HCT116 (cell line): Measurements from ENCODE around the gene DVL2. TPM values are rescaled to one million over a fixed set of nuclear protein-coding genes. Genes with fewer than 3 reads are reported as not detected.

Experiments used
- ATAC-seq: fragments of 200-7000 bp; cut with Tn5 transposase; 2 replicates; pipeline ENCODE4 v1.9.1; 2020; ENCODE audit warnings: mild to moderate bottlenecking, moderate library complexity
- BruUV-seq: library from RNA; stranded (reverse); fragments of 400-500 nt; replicated peaks from 2 replicates; lab custom pipeline; 2021; lab: Mats Ljungman, UMichigan
- CTCF ChIA-PET: fragments of 300-600 bp; sonication (Branson Sonifier 250); formaldehyde crosslinking; loops from one replicate; lab custom pipeline; 2021; ENCODE audit warnings: antibody characterized with exemption; lab: Charles Lee
- POLR2A ChIA-PET: fragments of 300-600, 350-600 bp; sonication (Branson Sonifier 250); formaldehyde crosslinking; loops from one replicate; lab custom pipeline; 2021; ENCODE audit warnings: antibody characterized with exemption; lab: Charles Lee
- RAD21 ChIA-PET, 2 experiments: fragments of 300-600 bp; sonication (Branson Sonifier 250); formaldehyde crosslinking; loops; one replicate each; lab custom pipeline; 2023; ENCODE audit warnings: low total read pairs in 2 of 2; ENCODE audit not compliant: uncharacterized antibody in 2 of 2, unreplicated experiment in 2 of 2, low non-redundant PET in 1 of 2; lab: Charles Lee
- DNase-seq: peaks from one replicate; pipeline ENCODE4 v3.0.0-alpha.2; 2010; ENCODE audit warnings: low read depth, low spot score
- H2AFZ ChIP-seq: fragments of 200-600 bp; shearing (Covaris generic), sonication (generic); 2 replicates; pipeline ENCODE4 v1.6.1; 2017; ENCODE audit warnings: low read depth, mixed run types, mixed read lengths, antibody characterized with exemption, low read length; ENCODE audit not compliant: poor library complexity, severe bottlenecking
- H3K27ac ChIP-seq: 2 replicates; pipeline ENCODE4 v1.5.1; 2012; ENCODE audit warnings: low read depth, low read length
- H3K27me3 ChIP-seq: fragments of 200-600 bp; sonication (generic); 2 replicates; pipeline ENCODE4 v1.6.1; 2016; ENCODE audit warnings: mixed run types, low read length, mixed read lengths; ENCODE audit not compliant: insufficient read depth
- H3K36me3 ChIP-seq, 2 experiments: fragments of 200-500 bp in 1 of 2; fragments of 200-600 bp in 1 of 2; sonication (Bioruptor generic) in 1 of 2; sonication (generic) in 1 of 2; 2 replicates each; pipeline versions ENCODE4 v1.5.1 to v1.6.1; 2014 to 2016; ENCODE audit warnings: low read length in 2 of 2, inconsistent platforms in 1 of 2, mixed read lengths in 1 of 2, mixed run types in 1 of 2; ENCODE audit not compliant: insufficient read depth in 2 of 2, control insufficient read depth in 1 of 2
- H3K4me1 ChIP-seq, 2 experiments: fragments of 200-600 bp in 1 of 2; sonication (generic) in 1 of 2; 2 replicates each; pipeline versions ENCODE4 v1.5.1 to v1.6.1; 2012 to 2017; ENCODE audit warnings: low read length in 2 of 2, inconsistent platforms in 1 of 2, mild to moderate bottlenecking in 1 of 2, mixed read lengths in 1 of 2, mixed run types in 1 of 2, moderate library complexity in 1 of 2; ENCODE audit not compliant: insufficient read depth in 2 of 2, control insufficient read depth in 1 of 2
- H3K4me2 ChIP-seq: fragments of 200-600 bp; sonication (generic); 2 replicates; pipeline ENCODE4 v1.6.1; 2017; ENCODE audit warnings: mixed run types, low read length, mixed read lengths
- H3K4me3 ChIP-seq, 2 experiments: fragments of 200-600 bp in 1 of 2; sonication (generic) in 1 of 2; replicated peaks in 1 of 2; 2 replicates each; pipeline ENCODE4 v1.5.1; 2011 to 2016; ENCODE audit warnings: low read length in 2 of 2, control low read depth in 1 of 2, low read depth in 1 of 2, mild to moderate bottlenecking in 1 of 2, mixed read lengths in 1 of 2, mixed run types in 1 of 2
- H3K79me2 ChIP-seq: fragments of 200-600 bp; sonication (generic); 2 replicates; pipeline ENCODE4 v1.6.1; 2017; ENCODE audit warnings: mild to moderate bottlenecking, mixed run types, low read length, moderate library complexity, mixed read lengths; ENCODE audit not compliant: insufficient read depth
- H3K9ac ChIP-seq: fragments of 200-600 bp; sonication (generic); 2 replicates; pipeline ENCODE4 v1.6.1; 2016; ENCODE audit warnings: low read length, mixed read lengths
- H3K9me2 ChIP-seq: fragments of 200-600 bp; sonication (generic), shearing (Covaris generic); 2 replicates; pipeline ENCODE4 v1.6.1; 2017; ENCODE audit warnings: mixed run types, mild to moderate bottlenecking, moderate library complexity; ENCODE audit not compliant: insufficient read depth
- H3K9me3 ChIP-seq, 2 experiments: fragments of 200-500 bp in 1 of 2; fragments of 200-600 bp in 1 of 2; sonication (Bioruptor generic) in 1 of 2; sonication (generic) in 1 of 2; 2 replicates each; pipeline ENCODE4 v1.6.1; 2014 to 2017; ENCODE audit warnings: low read length in 2 of 2, mixed read lengths in 2 of 2, inconsistent platforms in 1 of 2, low read depth in 1 of 2, mild to moderate bottlenecking in 1 of 2, mixed run types in 1 of 2, moderate library complexity in 1 of 2; ENCODE audit not compliant: control insufficient read depth in 1 of 2, insufficient read depth in 1 of 2
- H4K20me1 ChIP-seq: fragments of 200-600 bp; sonication (generic), shearing (Covaris generic); 2 replicates; pipeline ENCODE4 v1.6.1; 2017; ENCODE audit warnings: mixed run types, mild to moderate bottlenecking, moderate library complexity; ENCODE audit not compliant: insufficient read depth
- CBX3 ChIP-seq: IDR thresholded peaks from 2 replicates; pipeline ENCODE4 v1.6.1; 2012; ENCODE audit warnings: low read depth
- ELF1 ChIP-seq: IDR thresholded peaks from 2 replicates; pipeline ENCODE4 v1.6.1; 2012; ENCODE audit warnings: low read depth, borderline replicate concordance
- POLR2A ChIP-seq: IDR thresholded peaks from 2 replicates; pipeline ENCODE4 v1.7.0; 2011; ENCODE audit warnings: borderline replicate concordance; ENCODE audit not compliant: insufficient read depth, insufficient read length; ENCODE audit errors: extremely low read depth
- POLR2AphosphoS5 ChIP-seq: IDR thresholded peaks from 2 replicates; pipeline ENCODE4 v1.6.1; 2011; ENCODE audit warnings: mild to moderate bottlenecking, low read depth, low read length, moderate library complexity
- SIN3A ChIP-seq: IDR thresholded peaks from 2 replicates; pipeline ENCODE4 v1.6.1; 2012; ENCODE audit warnings: low read depth
- SP1 ChIP-seq: IDR thresholded peaks from 2 replicates; pipeline ENCODE4 v1.6.1; 2012; ENCODE audit warnings: low read depth
- YY1 ChIP-seq: IDR thresholded peaks from 2 replicates; pipeline ENCODE4 v1.6.1; 2011; ENCODE audit warnings: low read length, low read depth, moderate library complexity, mild to moderate bottlenecking; ENCODE audit not compliant: insufficient replicate concordance; ENCODE audit errors: extremely low read depth
- ZFX ChIP-seq: fragments of 450-650 bp; IDR thresholded peaks from 2 replicates; pipeline ENCODE4 v1.6.1; 2017
- intact Hi-C: fragments of 100-400 bp; cut with micrococcal nuclease; formaldehyde crosslinking; loops from 2 replicates; pipeline ENCODE4 v1.10.0; 2022
- total RNA-seq: library from RNA; stranded (reverse); gene quantifications from one replicate; pipeline ENCODE4 v1.2.1, GENCODE V29; 2021; ENCODE audit not compliant: unreplicated experiment
- TF ChIP-seq, protein P1 (sequence below): IDR thresholded peaks from 2 replicates; pipeline ENCODE4 v1.6.1; 2011; ENCODE audit warnings: mild to moderate bottlenecking, low read length, moderate library complexity; ENCODE audit not compliant: insufficient replicate concordance; ENCODE audit errors: extremely low read depth

The DVL2 gene
- total RNA-seq, 1 experiment from 2014 or later, result 69.7 TPM

GRCh38 chr17:7252176-7253043 is 18.1 kb upstream of the DVL2 start, which contains the start of gene ELP5 (continued):
- TF ChIP-seq, protein P1, sequence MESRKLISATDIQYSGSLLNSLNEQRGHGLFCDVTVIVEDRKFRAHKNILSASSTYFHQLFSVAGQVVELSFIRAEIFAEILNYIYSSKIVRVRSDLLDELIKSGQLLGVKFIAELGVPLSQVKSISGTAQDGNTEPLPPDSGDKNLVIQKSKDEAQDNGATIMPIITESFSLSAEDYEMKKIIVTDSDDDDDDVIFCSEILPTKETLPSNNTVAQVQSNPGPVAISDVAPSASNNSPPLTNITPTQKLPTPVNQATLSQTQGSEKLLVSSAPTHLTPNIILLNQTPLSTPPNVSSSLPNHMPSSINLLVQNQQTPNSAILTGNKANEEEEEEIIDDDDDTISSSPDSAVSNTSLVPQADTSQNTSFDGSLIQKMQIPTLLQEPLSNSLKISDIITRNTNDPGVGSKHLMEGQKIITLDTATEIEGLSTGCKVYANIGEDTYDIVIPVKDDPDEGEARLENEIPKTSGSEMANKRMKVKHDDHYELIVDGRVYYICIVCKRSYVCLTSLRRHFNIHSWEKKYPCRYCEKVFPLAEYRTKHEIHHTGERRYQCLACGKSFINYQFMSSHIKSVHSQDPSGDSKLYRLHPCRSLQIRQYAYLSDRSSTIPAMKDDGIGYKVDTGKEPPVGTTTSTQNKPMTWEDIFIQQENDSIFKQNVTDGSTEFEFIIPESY, result no peak
- peak; percentile 58 for TF ChIP-seq SP1

DNA sequence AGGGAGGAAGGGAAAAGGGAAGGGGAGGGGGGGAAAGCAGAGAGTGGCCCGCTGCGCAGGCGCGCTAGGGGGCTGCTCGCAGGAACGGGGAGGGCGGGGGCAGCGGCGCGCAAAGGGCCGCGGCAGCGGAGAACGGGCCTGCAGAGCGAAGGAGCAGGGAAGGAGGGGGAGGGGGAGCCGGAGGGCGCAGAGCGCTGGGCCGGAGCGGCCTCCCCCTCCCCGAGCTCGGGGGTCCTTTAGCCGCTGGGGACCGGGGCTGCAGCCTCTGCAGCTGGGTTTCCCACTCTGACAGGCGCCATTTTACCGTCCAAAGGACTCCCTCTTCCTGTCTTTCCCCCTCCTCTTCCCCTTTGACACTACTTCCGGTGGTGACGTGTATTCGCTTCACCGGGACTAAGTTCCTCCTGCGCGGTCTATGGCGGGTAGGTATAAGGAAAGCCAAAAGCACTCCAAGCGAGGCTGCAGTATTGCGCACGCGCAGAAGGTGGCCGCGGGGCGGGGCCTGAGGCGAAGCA is 17.4 kb upstream of the DVL2 start, which contains the start of gene CTDNEP1:
Gene CTDNEP1 (minus strand): TSS at position 74 of the 515 bp plus-strand sequence. CDS start 438 bp downstream, outside the sequence.
- POLR2A ChIA-PET, result interaction anchor here (1.0 to 2.0 kb wide), 3 partner anchors 10 to 17 kb away, joined by 3 to 7 read pairs (median 5); partner anchors contain the start of genes DVL2 and GABARAP
- Histone ChIP-seq H3K79me2 (peaks cover 77% of the 10 kb centered on the region), H3K27me3 (no peaks in the 10 kb centered on the region), H2AFZ (no peak within 1 kb of the TSS), H3K4me1 (peaks cover 13 to 25% of the 10 kb centered on the region in 2 experiments), H3K36me3 (peaks cover 9 to 13% of the 10 kb centered on the region in 2 experiments; a peak in 2 of 4 replicates), H3K9me2 (no peaks in the 10 kb centered on the region), H3K4me2 (peak within 1 kb of the TSS; percentile 89), H3K4me3 (peak within 1 kb of the TSS; percentile 82 to 99), H3K9ac (peak within 1 kb of the TSS; percentile 99), H3K9me3 (no peaks in the 10 kb centered on the region), H4K20me1 (no peaks in the 10 kb centered on the region), H3K27ac (peak within 1 kb of the TSS; percentile 84)
- RAD21 ChIA-PET, result no interaction called here
- intact Hi-C loops, result loop anchor here (1.0 to 5.0 kb wide), 2 partner anchors 11 to 56 kb away; partner anchors contain the start of genes CLDN7 and EIF5A
- CTCF ChIA-PET, result interaction anchor here (0.6 to 1.0 kb wide), 3 partner anchors 9 to 206 kb away, joined by 3 to 5 read pairs (median 4); partner anchors contain the start of gene GABARAP
- ATAC-seq (peak; percentile 89), DNase-seq (peak; percentile 99)
- no peak for TF ChIP-seq SIN3A
- peak; percentile 55 for TF ChIP-seq POLR2A
- peak; percentile 94 for TF ChIP-seq YY1
- TF ChIP-seq CBX3, result no peak
- peak; percentile 49; the same call in 1 of the 2 replicates for TF ChIP-seq ELF1
- TF ChIP-seq ZFX, result no peak
- TF ChIP-seq POLR2AphosphoS5, result peak; percentile 24
- TF ChIP-seq, protein P1, result no peak
- no TSS peak for BruUV-seq
